ENCODE measurements around the gene WRAP53. TPM values are rescaled to one million over a fixed set of nuclear protein-coding genes. Genes with fewer than 3 reads are reported as not detected.

Gene WRAP53
- total and polyA plus RNA-seq, 2 donors from 2014 or later = 6.5 to 10.8 TPM

- Histone ChIP-seq H3K4me3 (ENCODE audit: low read length in 3 of 3) (no peak overlapping the region), H3K4me1 (ENCODE audit: control insufficient read depth in 2 of 3, insufficient read depth in 2 of 3, low read depth in 1 of 3, low read length in 3 of 3) (no peaks in the 10 kb centered on the region), H3K36me3 (ENCODE audit: control insufficient read depth in 2 of 3, insufficient read depth in 3 of 3, low read length in 3 of 3) (no peaks in the 10 kb centered on the region), H3K9ac (ENCODE audit: low read length in 3 of 3) (no peak overlapping the region), H3K9me3 (ENCODE audit: control insufficient read depth in 2 of 3, insufficient read depth in 1 of 3, low read length in 3 of 3) (no peaks in the 10 kb centered on the region), H3K27me3 (ENCODE audit: control insufficient read depth, insufficient read depth, low read length) (no peaks in the 10 kb centered on the region), H3K27ac (ENCODE audit: low read depth in 2 of 2, low read length in 2 of 2) (no peak overlapping the region)
- DNase-seq (no peak), FAIRE-seq (no peak)
- no peak for TF ChIP-seq CTCF (IDR thresholded peaks at IDR 0.05; ENCODE audit: borderline replicate concordance, extremely low read depth, insufficient read depth)
- intact Hi-C loops (cut with DNase I) = no loop called here
These were observed 22.9 kb downstream of the WRAP53 start for GRCh38 chr17:7711051-7711755.

GRCh38 chr17:7712111-7712771 lies 24.0 kb downstream of the WRAP53 start:
- DNase-seq (no peak), FAIRE-seq (no peak)
- no peak for TF ChIP-seq CTCF (IDR thresholded peaks at IDR 0.05; ENCODE audit: borderline replicate concordance, extremely low read depth, insufficient read depth)
- Histone ChIP-seq H3K27ac (ENCODE audit: low read depth in 2 of 2, low read length in 2 of 2) (no peak overlapping the region), H3K4me1 (ENCODE audit: control insufficient read depth in 2 of 3, insufficient read depth in 2 of 3, low read depth in 1 of 3, low read length in 3 of 3) (peaks cover 0 to 2% (median 0%) of the 10 kb centered on the region in 3 donors), H3K36me3 (ENCODE audit: control insufficient read depth in 2 of 3, insufficient read depth in 3 of 3, low read length in 3 of 3) (no peaks in the 10 kb centered on the region), H3K9me3 (ENCODE audit: control insufficient read depth in 2 of 3, insufficient read depth in 1 of 3, low read length in 3 of 3) (no peaks in the 10 kb centered on the region), H3K27me3 (ENCODE audit: control insufficient read depth, insufficient read depth, low read length) (no peaks in the 10 kb centered on the region), H3K4me3 (ENCODE audit: low read length in 3 of 3) (no peak overlapping the region), H3K9ac (ENCODE audit: low read length in 3 of 3) (no peak overlapping the region)
- intact Hi-C loops (cut with DNase I) = no loop called here

- Histone ChIP-seq H3K9ac (ENCODE audit: low read length in 3 of 3) (no peak overlapping the region), H3K27me3 (ENCODE audit: control insufficient read depth, insufficient read depth, low read length) (no peaks in the 10 kb centered on the region), H3K9me3 (ENCODE audit: control insufficient read depth in 2 of 3, insufficient read depth in 1 of 3, low read length in 3 of 3) (no peaks in the 10 kb centered on the region), H3K4me3 (ENCODE audit: low read length in 3 of 3) (no peak overlapping the region), H3K4me1 (ENCODE audit: control insufficient read depth in 2 of 3, insufficient read depth in 2 of 3, low read depth in 1 of 3, low read length in 3 of 3) (peaks cover 0 to 6% (median 0%) of the 10 kb centered on the region in 3 donors), H3K27ac (ENCODE audit: low read depth in 2 of 2, low read length in 2 of 2) (no peak overlapping the region), H3K36me3 (ENCODE audit: control insufficient read depth in 2 of 3, insufficient read depth in 3 of 3, low read length in 3 of 3) (no peaks in the 10 kb centered on the region)
- intact Hi-C loops (cut with DNase I) = no loop called here
- no peak for TF ChIP-seq CTCF (IDR thresholded peaks at IDR 0.05; ENCODE audit: borderline replicate concordance, extremely low read depth, insufficient read depth)
- FAIRE-seq (no peak), DNase-seq (no peak)
These were observed 25.5 kb downstream of the WRAP53 start for GRCh38 chr17:7713782-7714181.
